ENCODE results near the gene PIGR. TPM values are rescaled to one million over a fixed set of nuclear protein-coding genes. Genes with fewer than 3 reads are reported as not detected.
A peak's percentile ranks its signal among the peaks of the same experiment; 100 is the strongest.

The PIGR gene
- polyA plus RNA-seq, 1 donor (not counting 4 experiments of a cell fraction or from before 2014, with no cell fraction given) = 0.01 TPM

- Histone ChIP-seq H3K27ac (ENCODE audit: control insufficient read depth, insufficient read depth, low read length) (peak overlapping the region; percentile 93), H3K36me3 (ENCODE audit: control insufficient read depth in 2 of 2, extremely low read depth in 1 of 2, insufficient read depth in 2 of 2, low read length in 2 of 2) (peaks cover 0 to 6% of the 10 kb centered on the region in 2 experiments), H3K4me2 (ENCODE audit: control insufficient read depth, extremely low read depth, insufficient read depth, low read depth, low read length) (peak overlapping the region; percentile 91), H3K4me1 (ENCODE audit: control insufficient read depth, extremely low read depth, insufficient read depth, low read length) (peaks cover 36% of the 10 kb centered on the region), H4K20me1 (ENCODE audit: control insufficient read depth, extremely low read depth, insufficient read depth, low read length) (no peaks in the 10 kb centered on the region), H3K27me3 (ENCODE audit: control insufficient read depth, extremely low read depth, insufficient read depth, low read length) (no peaks in the 10 kb centered on the region), H2AFZ (ENCODE audit: control insufficient read depth, low read length) (no peak overlapping the region), H3K9me3 (ENCODE audit: control insufficient read depth, low read depth, low read length) (no peaks in the 10 kb centered on the region), H3K9me1 (ENCODE audit: control insufficient read depth, extremely low read depth, insufficient read depth, low read length) (no peaks in the 10 kb centered on the region), H3K79me2 (ENCODE audit: control insufficient read depth, insufficient read depth, low read length) (peaks cover 5% of the 10 kb centered on the region), H3K4me3 (ENCODE audit: control insufficient read depth in 2 of 3, extremely low read depth in 1 of 3, insufficient read depth in 2 of 3, low read depth in 1 of 3, low read length in 3 of 3) (no peak overlapping the region), H3K9ac (ENCODE audit: control insufficient read depth, extremely low read depth, insufficient read depth, low read length) (no peak overlapping the region)
- DNase-seq (ENCODE audit: low read depth, low spot score) (no peak), FAIRE-seq (no peak)
- TF ChIP-seq CTCF (optimal IDR thresholded peaks at IDR 0.05 in 1 of 3, IDR thresholded peaks at IDR 0.05 in 1 of 3, conservative IDR thresholded peaks at IDR 0.05 in 1 of 3; ENCODE audit: extremely low read depth in 1 of 3, insufficient read depth in 2 of 3, low read length in 3 of 3) = peak; percentile 54 to 74 (median 55)
- no peak for TF ChIP-seq EZH2 (IDR thresholded peaks at IDR 0.05; ENCODE audit: low read length)
- dilution Hi-C loops (cut with MboI; ENCODE audit: extremely low pct_ligation_motif_present, low sequenced_read_pairs) = no loop called here
These were observed 35.1 kb downstream of the PIGR start for GRCh38 chr1:206911064-206911663.

GRCh38 chr1:206909883-206910318 is 36.4 kb downstream of the PIGR start:
- H3K27me3 ChIP-seq (ENCODE audit: control insufficient read depth, extremely low read depth, insufficient read depth, low read length) = no peaks in the 10 kb centered on the region
- H3K4me3 ChIP-seq (ENCODE audit: control insufficient read depth in 2 of 3, extremely low read depth in 1 of 3, insufficient read depth in 2 of 3, low read depth in 1 of 3, low read length in 3 of 3) = peak overlapping the region; percentile 43 to 75 (median 68)
- dilution Hi-C loops (cut with MboI; ENCODE audit: extremely low pct_ligation_motif_present, low sequenced_read_pairs) = no loop called here
- DNase-seq (ENCODE audit: low read depth, low spot score) = no peak
- no peak for TF ChIP-seq EZH2 (IDR thresholded peaks at IDR 0.05; ENCODE audit: low read length)
- no peak for TF ChIP-seq CTCF (optimal IDR thresholded peaks at IDR 0.05 in 1 of 3, IDR thresholded peaks at IDR 0.05 in 1 of 3, conservative IDR thresholded peaks at IDR 0.05 in 1 of 3; ENCODE audit: extremely low read depth in 1 of 3, insufficient read depth in 2 of 3, low read length in 3 of 3)
- no peaks in the 10 kb centered on the region for H4K20me1 ChIP-seq (ENCODE audit: control insufficient read depth, extremely low read depth, insufficient read depth, low read length)
- no peak for FAIRE-seq
- H3K79me2 ChIP-seq (ENCODE audit: control insufficient read depth, insufficient read depth, low read length) = peaks cover 5% of the 10 kb centered on the region
- H2AFZ ChIP-seq (ENCODE audit: control insufficient read depth, low read length) = peak overlapping the region; percentile 44
- peaks cover 0 to 7% of the 10 kb centered on the region in 2 experiments for H3K36me3 ChIP-seq (ENCODE audit: control insufficient read depth in 2 of 2, extremely low read depth in 1 of 2, insufficient read depth in 2 of 2, low read length in 2 of 2)
- H3K4me1 ChIP-seq (ENCODE audit: control insufficient read depth, extremely low read depth, insufficient read depth, low read length) = peaks cover 47% of the 10 kb centered on the region
- H3K27ac ChIP-seq (ENCODE audit: control insufficient read depth, insufficient read depth, low read length) = peak overlapping the region; percentile 93
- peak overlapping the region; percentile 82 for H3K9ac ChIP-seq (ENCODE audit: control insufficient read depth, extremely low read depth, insufficient read depth, low read length)
- H3K9me3 ChIP-seq (ENCODE audit: control insufficient read depth, low read depth, low read length) = no peaks in the 10 kb centered on the region
- peak overlapping the region; percentile 91 for H3K4me2 ChIP-seq (ENCODE audit: control insufficient read depth, extremely low read depth, insufficient read depth, low read depth, low read length)
- no peaks in the 10 kb centered on the region for H3K9me1 ChIP-seq (ENCODE audit: control insufficient read depth, extremely low read depth, insufficient read depth, low read length)

All from keratinocyte (primary cell).